Trophoblast cell (in vitro differentiated cells and primary cell): Measurements from ENCODE around the gene ENPP6.
A peak's percentile ranks its signal among the peaks of the same experiment; 100 is the strongest.

Experiments used
- DNase-seq, 2 donors: peaks; one replicate each; pipeline ENCODE4 v3.0.0-alpha.2; 2016
- H2AFZ ChIP-seq: 2 replicates; pipeline ENCODE4 v1.6.1; 2013; ENCODE audit warnings: low read length, moderate library complexity, mild to moderate bottlenecking; ENCODE audit not compliant: insufficient read depth, poor library complexity
- H2AK5ac ChIP-seq: 2 replicates; pipeline ENCODE4 v1.6.1; 2013; ENCODE audit warnings: mild to moderate bottlenecking, low read length
- H2BK120ac ChIP-seq: 2 replicates; pipeline ENCODE4 v1.6.1; 2013; ENCODE audit warnings: low read length, mild to moderate bottlenecking, moderate library complexity; ENCODE audit not compliant: insufficient read depth, poor library complexity
- H2BK12ac ChIP-seq: 2 replicates; pipeline ENCODE4 v1.6.1; 2013; ENCODE audit warnings: mild to moderate bottlenecking, low read length, moderate library complexity
- H2BK5ac ChIP-seq: 2 replicates; pipeline ENCODE4 v1.6.1; 2013; ENCODE audit warnings: low read length, low read depth, moderate library complexity, mild to moderate bottlenecking; ENCODE audit not compliant: poor library complexity
- H3K14ac ChIP-seq: 2 replicates; pipeline ENCODE4 v1.6.1; 2013; ENCODE audit warnings: mild to moderate bottlenecking, low read length
- H3K18ac ChIP-seq: 2 replicates; pipeline ENCODE4 v1.6.1; 2013; ENCODE audit warnings: mild to moderate bottlenecking, low read length
- H3K23ac ChIP-seq: 2 replicates; pipeline ENCODE4 v1.6.1; 2013; ENCODE audit warnings: low read length
- H3K27ac ChIP-seq: 2 replicates; pipeline ENCODE4 v1.5.1; 2013; ENCODE audit warnings: low read depth, mild to moderate bottlenecking, inconsistent platforms, low read length, moderate library complexity
- H3K27me3 ChIP-seq: 2 replicates; pipeline ENCODE4 v1.6.1; 2013; ENCODE audit warnings: inconsistent platforms, mild to moderate bottlenecking, low read length, moderate library complexity; ENCODE audit not compliant: insufficient read depth
- H3K36me3 ChIP-seq, 2 experiments: 1 replicate in 1 of 2; 2 replicates in 1 of 2; pipeline ENCODE4 v1.6.1; 2013; ENCODE audit warnings: low read length in 2 of 2, mild to moderate bottlenecking in 2 of 2, moderate library complexity in 1 of 2; ENCODE audit not compliant: insufficient read depth in 2 of 2, control insufficient read depth in 1 of 2
- H3K4ac ChIP-seq: 2 replicates; pipeline ENCODE4 v1.6.1; 2013; ENCODE audit warnings: low read depth, mild to moderate bottlenecking, low read length, moderate library complexity
- H3K4me1 ChIP-seq, 2 experiments: 1 replicate in 1 of 2; 2 replicates in 1 of 2; pipeline ENCODE4 v1.6.1; 2013; ENCODE audit warnings: low read length in 2 of 2, mild to moderate bottlenecking in 2 of 2, moderate library complexity in 1 of 2; ENCODE audit not compliant: insufficient read depth in 2 of 2, control insufficient read depth in 1 of 2
- H3K4me2 ChIP-seq: 2 replicates; pipeline ENCODE4 v1.6.1; 2013; ENCODE audit warnings: inconsistent platforms, mild to moderate bottlenecking, low read length, moderate library complexity
- H3K4me3 ChIP-seq: 2 replicates; pipeline ENCODE4 v1.5.1; 2013; ENCODE audit warnings: mild to moderate bottlenecking, low read depth, low read length, inconsistent platforms
- H3K79me1 ChIP-seq: one replicate; pipeline ENCODE4 v1.6.1; 2013; ENCODE audit warnings: low read length
- H3K79me2 ChIP-seq: 2 replicates; pipeline ENCODE4 v1.6.1; 2013; ENCODE audit warnings: low read length, mild to moderate bottlenecking; ENCODE audit not compliant: control insufficient read depth, insufficient read depth, poor library complexity
- H3K9ac ChIP-seq: 2 replicates; pipeline ENCODE4 v1.6.1; 2013; ENCODE audit warnings: mild to moderate bottlenecking, low read length
- H3K9me3 ChIP-seq: 2 replicates; pipeline ENCODE4 v1.6.1; 2013; ENCODE audit warnings: low read depth, mild to moderate bottlenecking, control low read depth, inconsistent platforms, low read length; ENCODE audit not compliant: insufficient read depth
- H4K12ac ChIP-seq: 2 replicates; pipeline ENCODE4 v1.6.1; 2013; ENCODE audit warnings: low read depth, mild to moderate bottlenecking, low read length, moderate library complexity
- H4K8ac ChIP-seq: 2 replicates; pipeline ENCODE4 v1.6.1; 2013; ENCODE audit warnings: low read depth, mild to moderate bottlenecking, low read length, moderate library complexity
- H4K91ac ChIP-seq: one replicate; pipeline ENCODE4 v1.6.1; 2013; ENCODE audit warnings: low read depth, mild to moderate bottlenecking, low read length, moderate library complexity
- WGBS: extraction: QIAGEN DNeasy Blood & Tissue Kit; methylation state at CpG from one replicate; pipeline ENCODE4 v1.1.7; 2013; ENCODE audit warnings: missing lambda C conversion rate; ENCODE audit not compliant: insufficient read length, insufficient coverage; ENCODE audit errors: extremely low coverage; 5-methylcytosine and 5-hydroxymethylcytosine counted together

ENPP6 gene

DNA sequence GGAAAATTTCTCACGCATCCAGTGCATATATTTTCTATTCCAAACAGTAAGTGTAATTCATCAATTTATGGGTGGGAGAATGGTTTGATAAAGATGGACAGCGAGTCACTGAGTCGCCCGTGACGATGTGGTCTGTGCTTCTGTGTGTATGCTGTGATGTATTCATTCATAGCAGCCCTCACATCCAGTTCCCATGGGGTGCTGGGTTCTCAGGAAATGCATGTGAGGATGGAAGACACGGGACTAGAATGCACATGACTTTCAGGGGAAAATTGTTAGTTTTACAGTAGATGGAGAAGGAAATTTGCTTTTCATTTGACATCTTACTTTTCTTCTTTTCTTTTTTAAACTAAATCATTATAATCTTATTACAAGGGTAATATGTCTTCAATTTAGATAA is 159.6 kb downstream of the ENPP6 start:
- H3K79me1 ChIP-seq, result no peaks in the 10 kb centered on the region
- no peak overlapping the region for H4K91ac ChIP-seq
- DNase-seq, result no peak
- H2BK120ac ChIP-seq, result no peak overlapping the region
- H3K4ac ChIP-seq, result no peak overlapping the region
- no peak overlapping the region for H4K8ac ChIP-seq
- no peaks in the 10 kb centered on the region for H3K4me1 ChIP-seq
- no peak overlapping the region for H2BK12ac ChIP-seq
- no peak overlapping the region for H2AFZ ChIP-seq
- H2AK5ac ChIP-seq, result no peak overlapping the region
- H3K9me3 ChIP-seq, result no peaks in the 10 kb centered on the region
- no peak overlapping the region for H3K23ac ChIP-seq
- no peak overlapping the region for H3K4me3 ChIP-seq
- no peak overlapping the region for H3K9ac ChIP-seq
- no peak overlapping the region for H3K27ac ChIP-seq
- H4K12ac ChIP-seq, result no peak overlapping the region
- H2BK5ac ChIP-seq, result no peak overlapping the region
- WGBS, result no CpG with 5 or more reads among the region's 6 CpGs
- H3K79me2 ChIP-seq, result no peaks in the 10 kb centered on the region
- no peaks in the 10 kb centered on the region for H3K36me3 ChIP-seq
- no peak overlapping the region for H3K18ac ChIP-seq
- H3K4me2 ChIP-seq, result no peak overlapping the region
- no peak overlapping the region for H3K14ac ChIP-seq
- no peaks in the 10 kb centered on the region for H3K27me3 ChIP-seq

DNA sequence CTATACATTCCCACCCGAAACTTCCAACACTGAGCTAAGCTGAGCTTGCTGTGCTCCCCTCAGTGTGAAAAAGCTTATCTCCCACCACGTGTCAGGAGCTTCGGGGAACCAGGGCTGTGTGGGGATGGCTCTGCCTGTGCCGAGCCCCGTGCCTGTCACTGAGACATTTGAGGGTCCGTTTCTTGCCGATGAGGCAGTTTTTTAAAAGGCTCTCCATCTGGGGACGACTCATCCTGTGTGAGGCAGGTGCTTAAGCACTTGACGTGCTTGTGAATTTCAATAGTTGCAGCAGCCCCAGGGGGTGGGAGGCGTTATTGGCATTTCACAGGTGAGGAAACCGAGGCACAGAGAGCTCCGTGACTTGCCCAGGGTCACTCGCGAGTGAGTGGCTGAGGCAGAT is 160.8 kb downstream of the ENPP6 start:
- Histone ChIP-seq H3K4me2 (no peak overlapping the region), H3K23ac (no peak overlapping the region), H2BK120ac (no peak overlapping the region), H3K4ac (no peak overlapping the region), H3K9me3 (no peaks in the 10 kb centered on the region), H3K79me1 (no peaks in the 10 kb centered on the region), H4K91ac (no peak overlapping the region), H3K27ac (no peak overlapping the region), H3K79me2 (no peaks in the 10 kb centered on the region), H2BK12ac (no peak overlapping the region), H2AK5ac (no peak overlapping the region), H3K4me3 (no peak overlapping the region), H3K27me3 (no peaks in the 10 kb centered on the region), H4K12ac (no peak overlapping the region), H3K18ac (no peak overlapping the region), H4K8ac (no peak overlapping the region), H3K4me1 (no peaks in the 10 kb centered on the region), H3K36me3 (no peaks in the 10 kb centered on the region), H2BK5ac (no peak overlapping the region), H3K14ac (no peak overlapping the region), H3K9ac (peak overlapping the region; percentile 16), H2AFZ (no peak overlapping the region)
- WGBS, result no CpG with 5 or more reads among the region's 14 CpGs
- no peak for DNase-seq

DNA sequence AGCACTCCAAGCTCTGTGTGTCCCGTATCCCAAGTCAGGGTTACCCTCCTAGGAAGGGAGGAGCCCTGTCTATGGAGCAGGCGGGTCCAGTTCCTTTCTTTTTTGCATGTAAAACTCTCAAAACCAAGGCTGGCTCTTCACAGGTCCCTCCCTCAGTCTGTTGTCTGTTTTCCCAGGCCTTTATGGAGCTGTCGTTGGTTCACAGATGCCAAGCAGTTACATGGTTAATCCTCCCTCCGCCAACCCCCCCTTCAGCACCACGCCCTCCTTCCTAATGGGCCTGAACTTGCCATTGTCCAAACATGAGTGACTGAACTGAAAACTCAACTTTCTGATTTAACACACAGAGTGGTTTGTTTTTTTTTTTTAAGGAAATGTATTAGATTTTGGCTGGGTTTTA is 164.2 kb downstream of the ENPP6 start:
- H3K4me3 ChIP-seq, result no peak overlapping the region
- no peaks in the 10 kb centered on the region for H3K27me3 ChIP-seq
- no peak overlapping the region for H2AK5ac ChIP-seq
- no peaks in the 10 kb centered on the region for H3K79me1 ChIP-seq
- H3K4ac ChIP-seq, result no peak overlapping the region
- H4K8ac ChIP-seq, result no peak overlapping the region
- no peak overlapping the region for H2BK12ac ChIP-seq
- H3K27ac ChIP-seq, result no peak overlapping the region
- no peak overlapping the region for H3K23ac ChIP-seq
- no peak overlapping the region for H2BK5ac ChIP-seq
- peaks cover 3% of the 10 kb centered on the region for H3K9me3 ChIP-seq
- H3K9ac ChIP-seq, result no peak overlapping the region
- H3K14ac ChIP-seq, result no peak overlapping the region
- no peak overlapping the region for H2BK120ac ChIP-seq
- H3K36me3 ChIP-seq, result no peaks in the 10 kb centered on the region
- no peak for DNase-seq
- no peak overlapping the region for H2AFZ ChIP-seq
- WGBS, result no CpG with 5 or more reads among the region's 5 CpGs
- no peak overlapping the region for H4K12ac ChIP-seq
- H3K4me1 ChIP-seq, result no peaks in the 10 kb centered on the region
- no peak overlapping the region for H3K18ac ChIP-seq
- H3K4me2 ChIP-seq, result no peak overlapping the region
- H3K79me2 ChIP-seq, result no peaks in the 10 kb centered on the region
- no peak overlapping the region for H4K91ac ChIP-seq

DNA sequence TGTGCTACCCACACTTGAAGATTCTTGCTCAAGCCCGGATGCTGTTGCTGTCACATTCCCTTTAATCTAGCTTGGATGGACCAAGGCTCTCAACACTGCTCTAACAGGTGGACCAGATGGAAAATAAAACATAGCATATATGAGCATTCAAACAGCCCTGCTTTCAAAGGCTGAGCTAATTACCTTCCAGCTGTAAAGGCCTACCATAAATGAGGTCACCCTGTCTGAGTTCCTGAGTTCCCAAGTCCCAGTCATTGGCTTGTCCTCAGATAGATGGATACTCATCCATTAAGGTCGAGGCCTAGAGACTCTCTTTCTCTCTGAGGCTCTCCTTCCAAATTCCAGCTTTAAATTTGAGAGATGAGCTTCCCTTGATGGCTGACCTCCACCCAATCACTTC is 165.1 kb downstream of the ENPP6 start:
- H3K9me3 ChIP-seq, result peaks cover 3% of the 10 kb centered on the region
- H3K27me3 ChIP-seq, result no peaks in the 10 kb centered on the region
- H4K91ac ChIP-seq, result no peak overlapping the region
- H3K14ac ChIP-seq, result no peak overlapping the region
- DNase-seq, result no peak
- no peak overlapping the region for H2AK5ac ChIP-seq
- no peak overlapping the region for H3K27ac ChIP-seq
- no peak overlapping the region for H2BK5ac ChIP-seq
- no peak overlapping the region for H4K8ac ChIP-seq
- H3K4me1 ChIP-seq, result no peaks in the 10 kb centered on the region
- H3K23ac ChIP-seq, result no peak overlapping the region
- no peak overlapping the region for H2AFZ ChIP-seq
- WGBS, result no CpG with 5 or more reads among the region's 2 CpGs
- no peak overlapping the region for H2BK12ac ChIP-seq
- H4K12ac ChIP-seq, result no peak overlapping the region
- H3K4ac ChIP-seq, result no peak overlapping the region
- no peak overlapping the region for H3K4me2 ChIP-seq
- H3K79me2 ChIP-seq, result no peaks in the 10 kb centered on the region
- no peak overlapping the region for H2BK120ac ChIP-seq
- H3K4me3 ChIP-seq, result no peak overlapping the region
- no peak overlapping the region for H3K9ac ChIP-seq
- no peaks in the 10 kb centered on the region for H3K79me1 ChIP-seq
- H3K18ac ChIP-seq, result no peak overlapping the region
- no peaks in the 10 kb centered on the region for H3K36me3 ChIP-seq
